IMR-90 (cell line): ENCODE results near the gene SERINC3. TPM values are rescaled to one million over a fixed set of nuclear protein-coding genes. Genes with fewer than 3 reads are reported as not detected.

ENCODE experiments used
- ATAC-seq: fragments of 200-7000 bp; cut with Tn5 transposase; 2 replicates; pipeline ENCODE4 v1.9.1; 2020; ENCODE audit warnings: low read depth, mild to moderate bottlenecking, moderate library complexity
- BruUV-seq: library from RNA; stranded (reverse); fragments of 400-500 nt; replicated peaks from 2 replicates; lab custom pipeline; 2021; lab: Mats Ljungman, UMichigan
- CTCF ChIA-PET: fragments of 300-600 bp; formaldehyde crosslinking; extraction: SDS; loops from one replicate; lab custom pipeline; 2021; ENCODE audit warnings: antibody characterized with exemption; lab: Yijun Ruan, JAX
- POLR2A ChIA-PET: fragments of 300-600 bp; sonication (Branson Sonifier 250); formaldehyde crosslinking; loops from one replicate; lab custom pipeline; 2022; ENCODE audit warnings: antibody characterized with exemption; ENCODE audit not compliant: unreplicated experiment; lab: Charles Lee
- DNase-seq: peaks from one replicate; pipeline ENCODE4 v3.0.0; 2013
- H2AFZ ChIP-seq: replicated peaks from 2 replicates; pipeline ENCODE3; 2013; ENCODE audit warnings: low read length, mild to moderate bottlenecking; ENCODE audit not compliant: poor library complexity
- H2AK5ac ChIP-seq: 2 replicates; pipeline ENCODE4 v1.6.1; 2013; ENCODE audit warnings: low read depth, low read length, inconsistent platforms
- H2AK9ac ChIP-seq: replicated peaks from 2 replicates; pipeline ENCODE3; 2013; ENCODE audit warnings: mild to moderate bottlenecking, low read depth, low read length, moderate library complexity; ENCODE audit not compliant: poor library complexity
- H2BK120ac ChIP-seq: 2 replicates; pipeline ENCODE4 v1.6.1; 2013; ENCODE audit warnings: low read depth, low read length, inconsistent platforms
- H2BK15ac ChIP-seq: 3 replicates; pipeline ENCODE4 v1.6.1; 2013; ENCODE audit warnings: low read depth, low read length, inconsistent platforms
- H2BK20ac ChIP-seq: 2 replicates; pipeline ENCODE4 v1.6.1; 2013; ENCODE audit warnings: low read depth, mild to moderate bottlenecking, inconsistent platforms, low read length, moderate library complexity
- H2BK5ac ChIP-seq: 2 replicates; pipeline ENCODE4 v1.6.1; 2013; ENCODE audit warnings: mild to moderate bottlenecking, low read depth, low read length, inconsistent platforms; ENCODE audit not compliant: poor library complexity, severe bottlenecking
- H3K14ac ChIP-seq: replicated peaks from 2 replicates; pipeline ENCODE4 v1.6.1; 2013; ENCODE audit warnings: low read depth, low read length, inconsistent platforms
- H3K18ac ChIP-seq: 2 replicates; pipeline ENCODE4 v1.6.1; 2013; ENCODE audit warnings: low read depth, low read length, control low read depth
- H3K23ac ChIP-seq: 2 replicates; pipeline ENCODE4 v1.6.1; 2013; ENCODE audit warnings: low read depth, low read length, inconsistent platforms
- H3K27ac ChIP-seq: 2 replicates; pipeline ENCODE4 v1.5.1; 2013; ENCODE audit warnings: mild to moderate bottlenecking, control low read depth, low read length; ENCODE audit not compliant: insufficient read depth
- H3K27me3 ChIP-seq: 2 replicates; pipeline ENCODE4 v1.6.1; 2013; ENCODE audit warnings: low read length; ENCODE audit not compliant: control insufficient read depth, insufficient read depth
- H3K36me3 ChIP-seq: 2 replicates; pipeline ENCODE4 v1.6.1; 2013; ENCODE audit warnings: low read length, mixed read lengths; ENCODE audit not compliant: control insufficient read depth, insufficient read depth
- H3K4ac ChIP-seq: 2 replicates; pipeline ENCODE4 v1.6.1; 2013; ENCODE audit warnings: low read depth, low read length, inconsistent platforms
- H3K4me1 ChIP-seq: 2 replicates; pipeline ENCODE4 v1.6.1; 2013; ENCODE audit warnings: low read length, mixed read lengths; ENCODE audit not compliant: control insufficient read depth, insufficient read depth
- H3K4me2 ChIP-seq: 2 replicates; pipeline ENCODE4 v1.6.1; 2013; ENCODE audit warnings: low read depth, mild to moderate bottlenecking, control low read depth, low read length, moderate library complexity
- H3K4me3 ChIP-seq: 2 replicates; pipeline ENCODE4 v1.5.1; 2013; ENCODE audit warnings: low read depth, mild to moderate bottlenecking, control low read depth, low read length, moderate library complexity; ENCODE audit not compliant: insufficient read depth
- H3K56ac ChIP-seq: 2 replicates; pipeline ENCODE4 v1.6.1; 2013; ENCODE audit warnings: low read length, inconsistent platforms; ENCODE audit not compliant: insufficient read depth; ENCODE audit errors: extremely low read depth
- H3K79me1 ChIP-seq, 2 experiments: 2 replicates each; pipeline ENCODE4 v1.6.1; 2013; ENCODE audit warnings: low read length in 2 of 2, inconsistent platforms in 1 of 2, low read depth in 1 of 2
- H3K9ac ChIP-seq: 2 replicates; pipeline ENCODE4 v1.6.1; 2013; ENCODE audit warnings: low read depth, low read length, control low read depth
- H3K9me1 ChIP-seq: 2 replicates; pipeline ENCODE4 v1.6.1; 2013; ENCODE audit warnings: low read length, inconsistent platforms; ENCODE audit not compliant: insufficient read depth
- H3K9me3 ChIP-seq: 2 replicates; pipeline ENCODE4 v1.6.1; 2013; ENCODE audit warnings: low read length; ENCODE audit not compliant: control insufficient read depth, insufficient read depth
- H4K20me1 ChIP-seq: 2 replicates; pipeline ENCODE4 v1.6.1; 2013; ENCODE audit warnings: low read length, inconsistent platforms; ENCODE audit not compliant: insufficient read depth
- H4K5ac ChIP-seq: 2 replicates; pipeline ENCODE4 v1.6.1; 2013; ENCODE audit warnings: mild to moderate bottlenecking, low read depth, low read length, control low read depth
- H4K8ac ChIP-seq, 2 experiments: 2 replicates each; pipeline ENCODE4 v1.6.1; 2013; ENCODE audit warnings: low read depth in 2 of 2, low read length in 2 of 2, control low read depth in 1 of 2, inconsistent platforms in 1 of 2
- H4K91ac ChIP-seq: 2 replicates; pipeline ENCODE4 v1.6.1; 2013; ENCODE audit warnings: low read depth, low read length, inconsistent platforms; ENCODE audit not compliant: insufficient read depth
- MXI1 ChIP-seq: IDR thresholded peaks from 2 replicates; pipeline ENCODE4 v1.6.1; 2012; ENCODE audit warnings: low read depth, mild to moderate bottlenecking, low read length, moderate library complexity, borderline replicate concordance
- WGBS, 2 experiments: methylation state at CpG; one replicate each; pipeline versions ENCODE4 v1.1.5 to v1.1.7; 2013; ENCODE audit warnings: missing lambda C conversion rate in 2 of 2; ENCODE audit not compliant: insufficient read length in 1 of 2; ENCODE audit errors: extremely low coverage in 2 of 2; 5-methylcytosine and 5-hydroxymethylcytosine counted together
- dilution Hi-C: fragments of 300-500 bp; cut with HindIII; formaldehyde crosslinking; loops from one replicate; pipeline ENCODE4 v1.14.3; 2018; ENCODE audit warnings: low sequenced_read_pairs; ENCODE audit not compliant: unreplicated experiment
- in situ Hi-C: fragments of 300-500 bp; cut with MboI; formaldehyde crosslinking; loops from 3 replicates; pipeline ENCODE4 v1.14.3; 2019; ENCODE audit warnings: low sequenced_read_pairs, inconsistent platforms, mixed read lengths
- intact Hi-C: fragments of 100-400 bp; cut with micrococcal nuclease; formaldehyde crosslinking; loops from 2 replicates; pipeline ENCODE4 v1.10.0; 2022
- polyA plus RNA-seq, 3 experiments: library from polyadenylated mRNA; depleted of rRNA; stranded (reverse); fragments of >200 nt; gene quantifications; 2 replicates each; pipeline ENCODE4 v1.2.3, GENCODE V29; 2012; ENCODE audit warnings: low replicate concordance in 1 of 3
- total RNA-seq: library from RNA; depleted of rRNA; stranded (reverse); fragments of >200 nt; gene quantifications from 2 replicates; pipeline ENCODE4 v1.2.3, GENCODE V29; 2012
- TF ChIP-seq, protein P1 (sequence below): fragments of 150-350 bp; IDR thresholded peaks from 2 replicates; pipeline ENCODE4 v1.6.1; 2017; ENCODE audit warnings: mild to moderate bottlenecking, antibody characterized with exemption, low read length, low read depth

SERINC3 gene
- total and polyA plus RNA-seq, 2 of the 4 experiments (the other 2 are of a cell fraction), result 101 to 132 TPM

- BruUV-seq, result no TSS peak
- no CpG with 5 or more reads among the region's 4 CpGs for WGBS, 2 experiments
- POLR2A ChIA-PET, result no interaction called here
- H2BK15ac ChIP-seq, result no peak overlapping the region
- DNase-seq (peak; percentile 22), ATAC-seq (no peak)
- no peaks in the 10 kb centered on the region for H3K36me3 ChIP-seq
- H3K27ac ChIP-seq, result no peak overlapping the region
- no peak overlapping the region for H2AK9ac ChIP-seq
- peaks cover 7% of the 10 kb centered on the region; the same call in 1 of the 2 replicates for H4K20me1 ChIP-seq
- H2AFZ ChIP-seq, result no peak overlapping the region
- H3K4me2 ChIP-seq, result no peak overlapping the region
- dilution Hi-C loops (no loop called here), intact Hi-C loops (no loop called here), in situ Hi-C loops (no loop called here)
- no peak overlapping the region for H2BK20ac ChIP-seq
- no peaks in the 10 kb centered on the region for H3K27me3 ChIP-seq
- H2BK120ac ChIP-seq, result no peak overlapping the region
- no peak overlapping the region for H4K91ac ChIP-seq
- no peak overlapping the region for H3K4me3 ChIP-seq
- H3K9me3 ChIP-seq, result no peaks in the 10 kb centered on the region
- H3K79me1 ChIP-seq, result peaks cover 8 to 26% of the 10 kb centered on the region in 2 experiments
- CTCF ChIA-PET, result no interaction called here
- no peak overlapping the region for H4K8ac ChIP-seq
- no peak overlapping the region for H3K9ac ChIP-seq
- no peak for TF ChIP-seq MXI1
- TF ChIP-seq, protein P1, sequence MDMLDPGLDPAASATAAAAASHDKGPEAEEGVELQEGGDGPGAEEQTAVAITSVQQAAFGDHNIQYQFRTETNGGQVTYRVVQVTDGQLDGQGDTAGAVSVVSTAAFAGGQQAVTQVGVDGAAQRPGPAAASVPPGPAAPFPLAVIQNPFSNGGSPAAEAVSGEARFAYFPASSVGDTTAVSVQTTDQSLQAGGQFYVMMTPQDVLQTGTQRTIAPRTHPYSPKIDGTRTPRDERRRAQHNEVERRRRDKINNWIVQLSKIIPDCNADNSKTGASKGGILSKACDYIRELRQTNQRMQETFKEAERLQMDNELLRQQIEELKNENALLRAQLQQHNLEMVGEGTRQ, result no peak
- H3K4ac ChIP-seq, result peak overlapping the region; percentile 34; the same call in 1 of the 2 replicates
- H3K23ac ChIP-seq, result no peak overlapping the region
- H3K9me1 ChIP-seq, result peaks cover 6% of the 10 kb centered on the region
- no peak overlapping the region for H3K56ac ChIP-seq
- 0 out of 2 replicates have a peak overlapping the region, but pooled peaks have one; percentile 21 for H3K18ac ChIP-seq
- H3K14ac ChIP-seq, result no peak overlapping the region
- H3K4me1 ChIP-seq, result peaks cover 23% of the 10 kb centered on the region
- H2AK5ac ChIP-seq, result peak overlapping the region; percentile 35; the same call in 1 of the 2 replicates
- H2BK5ac ChIP-seq, result no peak overlapping the region
- no peak overlapping the region for H4K5ac ChIP-seq
These were observed 27.3 kb upstream of the SERINC3 start for GRCh38 chr20:44549123-44549522.
